WTC11 (cell line): ENCODE data around the gene PRR5L. TPM values are rescaled to one million over a fixed set of nuclear protein-coding genes. Genes with fewer than 3 reads are reported as not detected.

ENCODE experiments used
- ATAC-seq: fragments of 200-7000 bp; cut with Tn5 transposase; 2 replicates; pipeline ENCODE4 v1.10.0; 2021; ENCODE audit warnings: mild to moderate bottlenecking, moderate library complexity
- CTCF ChIA-PET: fragments of 300-600 bp; sonication (Branson Sonifier 250); formaldehyde crosslinking; loops from one replicate; lab custom pipeline; 2021; ENCODE audit warnings: antibody characterized with exemption; lab: Charles Lee
- POLR2A ChIA-PET: fragments of 350-600 bp; sonication (Branson Sonifier 250); formaldehyde crosslinking; loops from one replicate; lab custom pipeline; 2021; ENCODE audit warnings: antibody characterized with exemption; lab: Charles Lee
- DNase-seq: peaks from one replicate; pipeline ENCODE4 v3.0.0; 2021; ENCODE audit warnings: low spot score
- H3K27ac Mint-ChIP-seq: 2 replicates; pipeline ENCODE4 v1.8.0; 2021; ENCODE audit warnings: mixed read lengths
- H3K27me3 Mint-ChIP-seq: 2 replicates; pipeline ENCODE4 v1.8.0; 2021; ENCODE audit warnings: low read depth, mild to moderate bottlenecking, moderate library complexity, mixed read lengths
- H3K36me3 Mint-ChIP-seq: 2 replicates; pipeline ENCODE4 v1.8.0; 2021; ENCODE audit warnings: mixed read lengths
- H3K4me1 Mint-ChIP-seq: 2 replicates; pipeline ENCODE4 v1.8.0; 2022; ENCODE audit warnings: mixed read lengths
- H3K4me3 Mint-ChIP-seq: 2 replicates; pipeline ENCODE4 v1.8.0; 2021; ENCODE audit warnings: mild to moderate bottlenecking, moderate library complexity, mixed read lengths
- H3K9me3 Mint-ChIP-seq: 2 replicates; pipeline ENCODE4 v1.8.0; 2021; ENCODE audit warnings: mixed read lengths
- ATF3 ChIP-seq: sonication (generic); formaldehyde crosslinking; conservative IDR thresholded peaks from 2 replicates; pipeline ENCODE4 v1.8.1; 2022; ENCODE audit warnings: mild to moderate bottlenecking, missing genetic modification reagents
- CBFB ChIP-seq: sonication (generic); formaldehyde crosslinking; IDR thresholded peaks from 2 replicates; pipeline ENCODE4 v1.8.1; 2022; ENCODE audit warnings: mild to moderate bottlenecking, low read depth, missing genetic modification reagents
- CDX4 ChIP-seq: fragments of 250-450 bp; sonication (Bioruptor Pico); IDR thresholded peaks from 2 replicates; pipeline ENCODE4 v1.9.0; 2021; ENCODE audit warnings: moderate library complexity, mild to moderate bottlenecking, inconsistent platforms, borderline replicate concordance
- FOXJ3 ChIP-seq: sonication (generic); formaldehyde crosslinking; IDR thresholded peaks from 2 replicates; pipeline ENCODE4 v1.9.0; 2021; ENCODE audit warnings: missing genetic modification reagents, mild to moderate bottlenecking, borderline replicate concordance
- HMGA2 ChIP-seq: fragments of 250-450 bp; sonication (Bioruptor Pico); IDR thresholded peaks from 2 replicates; pipeline ENCODE4 v1.4.0; 2021; ENCODE audit warnings: mild to moderate bottlenecking, moderate library complexity
- KAT7 ChIP-seq: sonication (generic); formaldehyde crosslinking; IDR thresholded peaks from 2 replicates; pipeline ENCODE4 v1.8.1; 2023; ENCODE audit warnings: missing genetic modification reagents, mild to moderate bottlenecking, borderline replicate concordance
- NFE2L1 ChIP-seq: sonication (generic); formaldehyde crosslinking; IDR thresholded peaks from 2 replicates; pipeline ENCODE4 v1.8.1; 2023; ENCODE audit warnings: missing genetic modification reagents
- OVOL2 ChIP-seq: fragments of 250-450 bp; sonication (Bioruptor Pico); IDR thresholded peaks from 2 replicates; pipeline ENCODE4 v1.9.0; 2021; ENCODE audit warnings: mild to moderate bottlenecking, borderline replicate concordance
- SMAD4 ChIP-seq: sonication (generic); formaldehyde crosslinking; IDR thresholded peaks from 2 replicates; pipeline ENCODE4 v1.8.0; 2022; ENCODE audit warnings: mild to moderate bottlenecking, missing genetic modification reagents
- TP53 ChIP-seq: sonication (generic); formaldehyde crosslinking; IDR thresholded peaks from 2 replicates; pipeline ENCODE4 v1.8.1; 2023; ENCODE audit warnings: mild to moderate bottlenecking, missing genetic modification reagents
- ZNF219 ChIP-seq: sonication (generic); formaldehyde crosslinking; IDR thresholded peaks from 2 replicates; pipeline ENCODE4 v1.8.0; 2023; ENCODE audit warnings: missing genetic modification reagents, mild to moderate bottlenecking, borderline replicate concordance
- ZNF263 ChIP-seq: sonication (generic); formaldehyde crosslinking; IDR thresholded peaks from 2 replicates; pipeline ENCODE4 v1.8.1; 2022; ENCODE audit warnings: low read depth, mild to moderate bottlenecking, moderate library complexity, missing genetic modification reagents
- ZNF396 ChIP-seq: fragments of 250-450 bp; sonication (Bioruptor Pico); IDR thresholded peaks from 2 replicates; pipeline ENCODE4 v1.8.0; 2021; ENCODE audit warnings: mild to moderate bottlenecking, moderate library complexity, borderline replicate concordance
- ZNF512 ChIP-seq: sonication (generic); formaldehyde crosslinking; IDR thresholded peaks from 2 replicates; pipeline ENCODE4 v1.8.1; 2022; ENCODE audit warnings: missing genetic modification reagents, borderline replicate concordance
- ZSCAN18 ChIP-seq: fragments of 250-450 bp; sonication (Bioruptor Pico); IDR thresholded peaks from 2 replicates; pipeline ENCODE4 v2.1.2; 2022; ENCODE audit warnings: mild to moderate bottlenecking, moderate library complexity
- total RNA-seq: library from RNA; stranded (reverse); gene quantifications from 3 replicates; pipeline ENCODE4 v1.2.3, GENCODE V29; 2021
- TF ChIP-seq, protein P1 (sequence below): fragments of 250-450 bp; sonication (Bioruptor Pico); conservative IDR thresholded peaks from 2 replicates; pipeline ENCODE4 v1.9.0; 2021; ENCODE audit warnings: mild to moderate bottlenecking
- TF ChIP-seq, protein P2 (sequence below): sonication (generic); formaldehyde crosslinking; IDR thresholded peaks from 2 replicates; pipeline ENCODE4 v1.8.0; 2022; ENCODE audit warnings: mild to moderate bottlenecking, missing genetic modification reagents
- TF ChIP-seq, protein P3 (sequence below): sonication (generic); formaldehyde crosslinking; IDR thresholded peaks from 2 replicates; pipeline ENCODE4 v1.8.1; 2023; ENCODE audit warnings: mild to moderate bottlenecking, missing genetic modification reagents, moderate library complexity
- TF ChIP-seq, protein P4 (sequence below): fragments of 250-450 bp; sonication (Bioruptor Pico); IDR thresholded peaks from 2 replicates; pipeline ENCODE4 v1.9.0; 2021; ENCODE audit warnings: mild to moderate bottlenecking, borderline replicate concordance

PRR5L gene
- total RNA-seq, 1 experiment from 2014 or later: 3.9 TPM

GRCh38 chr11:36349351-36350136 is 53.5 kb downstream of the PRR5L start:
- CTCF ChIA-PET: interaction anchor here (0.6 to 1.3 kb wide), 3 partner anchors 9 to 143 kb away, joined by 3 to 5 read pairs (median 3); no protein-coding TSS in a partner anchor
- Mint-ChIP-seq H3K27me3 (peaks cover 21% of the 10 kb centered on the region), H3K9me3 (no peaks in the 10 kb centered on the region), H3K36me3 (no peaks in the 10 kb centered on the region), H3K4me1 (peaks cover 7% of the 10 kb centered on the region), H3K4me3 (no peak overlapping the region), H3K27ac (no peak overlapping the region)
- no peak for ATAC-seq
- DNase-seq: no peak
- POLR2A ChIA-PET: no interaction called here
- TF ChIP-seq KAT7 (CRISPR knock-in tag) (no peak), ATF3 (no peak), CBFB (no peak), ZNF219 (CRISPR knock-in tag) (no peak), FOXJ3 (no peak), TP53 (CRISPR knock-in tag) (no peak), ZNF396 (no peak), NFE2L1 (CRISPR knock-in tag) (no peak), HMGA2 (CRISPR knock-in tag) (no peak), SMAD4 (CRISPR knock-in tag) (no peak), OVOL2 (no peak), ZNF512 (CRISPR knock-in tag) (no peak), ZSCAN18 (CRISPR knock-in tag) (no peak), ZNF263 (CRISPR knock-in tag) (no peak), CDX4 (CRISPR knock-in tag) (no peak)
- TF ChIP-seq, protein P1, sequence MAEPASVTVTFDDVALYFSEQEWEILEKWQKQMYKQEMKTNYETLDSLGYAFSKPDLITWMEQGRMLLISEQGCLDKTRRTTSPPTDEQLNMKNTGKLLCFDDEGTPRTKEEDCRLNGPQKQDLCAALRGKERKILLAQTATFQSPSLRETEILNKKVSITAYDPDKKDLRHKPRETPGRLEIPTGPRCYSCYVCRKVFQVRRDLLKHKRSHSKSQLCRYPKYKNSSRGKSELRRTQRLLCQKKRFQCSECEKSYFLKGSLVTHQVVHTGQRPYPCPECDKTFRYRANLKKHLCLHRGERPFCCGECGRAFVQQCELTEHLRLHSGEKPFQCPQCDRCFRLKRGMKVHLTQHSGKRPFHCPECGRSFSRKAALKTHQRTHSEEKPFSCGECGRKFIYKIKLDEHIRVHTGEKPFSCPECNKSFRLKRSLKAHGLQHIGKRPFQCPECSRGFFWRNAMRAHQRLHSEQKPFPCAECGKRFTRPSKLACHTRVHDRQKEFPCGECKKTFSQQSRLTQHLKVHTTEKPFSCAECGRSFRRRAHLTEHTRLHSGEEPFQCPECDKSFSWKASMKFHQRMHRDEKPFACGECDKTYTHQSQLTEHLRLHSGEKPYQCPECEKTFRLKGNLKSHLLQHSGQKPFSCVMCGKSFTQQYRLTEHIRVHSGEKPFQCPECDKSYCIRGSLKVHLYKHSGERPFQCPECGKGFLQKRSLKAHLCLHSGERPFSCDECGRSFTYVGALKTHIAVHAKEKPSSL (CRISPR knock-in tag): no peak
- TF ChIP-seq, protein P2, sequence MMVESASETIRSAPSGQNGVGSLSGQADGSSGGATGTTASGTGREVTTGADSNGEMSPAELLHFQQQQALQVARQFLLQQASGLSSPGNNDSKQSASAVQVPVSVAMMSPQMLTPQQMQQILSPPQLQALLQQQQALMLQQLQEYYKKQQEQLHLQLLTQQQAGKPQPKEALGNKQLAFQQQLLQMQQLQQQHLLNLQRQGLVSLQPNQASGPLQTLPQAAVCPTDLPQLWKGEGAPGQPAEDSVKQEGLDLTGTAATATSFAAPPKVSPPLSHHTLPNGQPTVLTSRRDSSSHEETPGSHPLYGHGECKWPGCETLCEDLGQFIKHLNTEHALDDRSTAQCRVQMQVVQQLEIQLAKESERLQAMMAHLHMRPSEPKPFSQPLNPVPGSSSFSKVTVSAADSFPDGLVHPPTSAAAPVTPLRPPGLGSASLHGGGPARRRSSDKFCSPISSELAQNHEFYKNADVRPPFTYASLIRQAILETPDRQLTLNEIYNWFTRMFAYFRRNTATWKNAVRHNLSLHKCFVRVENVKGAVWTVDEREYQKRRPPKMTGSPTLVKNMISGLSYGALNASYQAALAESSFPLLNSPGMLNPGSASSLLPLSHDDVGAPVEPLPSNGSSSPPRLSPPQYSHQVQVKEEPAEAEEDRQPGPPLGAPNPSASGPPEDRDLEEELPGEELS (CRISPR knock-in tag): no peak
- TF ChIP-seq, protein P3, sequence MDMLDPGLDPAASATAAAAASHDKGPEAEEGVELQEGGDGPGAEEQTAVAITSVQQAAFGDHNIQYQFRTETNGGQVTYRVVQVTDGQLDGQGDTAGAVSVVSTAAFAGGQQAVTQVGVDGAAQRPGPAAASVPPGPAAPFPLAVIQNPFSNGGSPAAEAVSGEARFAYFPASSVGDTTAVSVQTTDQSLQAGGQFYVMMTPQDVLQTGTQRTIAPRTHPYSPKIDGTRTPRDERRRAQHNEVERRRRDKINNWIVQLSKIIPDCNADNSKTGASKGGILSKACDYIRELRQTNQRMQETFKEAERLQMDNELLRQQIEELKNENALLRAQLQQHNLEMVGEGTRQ (CRISPR knock-in tag): no peak
- TF ChIP-seq, protein P4, sequence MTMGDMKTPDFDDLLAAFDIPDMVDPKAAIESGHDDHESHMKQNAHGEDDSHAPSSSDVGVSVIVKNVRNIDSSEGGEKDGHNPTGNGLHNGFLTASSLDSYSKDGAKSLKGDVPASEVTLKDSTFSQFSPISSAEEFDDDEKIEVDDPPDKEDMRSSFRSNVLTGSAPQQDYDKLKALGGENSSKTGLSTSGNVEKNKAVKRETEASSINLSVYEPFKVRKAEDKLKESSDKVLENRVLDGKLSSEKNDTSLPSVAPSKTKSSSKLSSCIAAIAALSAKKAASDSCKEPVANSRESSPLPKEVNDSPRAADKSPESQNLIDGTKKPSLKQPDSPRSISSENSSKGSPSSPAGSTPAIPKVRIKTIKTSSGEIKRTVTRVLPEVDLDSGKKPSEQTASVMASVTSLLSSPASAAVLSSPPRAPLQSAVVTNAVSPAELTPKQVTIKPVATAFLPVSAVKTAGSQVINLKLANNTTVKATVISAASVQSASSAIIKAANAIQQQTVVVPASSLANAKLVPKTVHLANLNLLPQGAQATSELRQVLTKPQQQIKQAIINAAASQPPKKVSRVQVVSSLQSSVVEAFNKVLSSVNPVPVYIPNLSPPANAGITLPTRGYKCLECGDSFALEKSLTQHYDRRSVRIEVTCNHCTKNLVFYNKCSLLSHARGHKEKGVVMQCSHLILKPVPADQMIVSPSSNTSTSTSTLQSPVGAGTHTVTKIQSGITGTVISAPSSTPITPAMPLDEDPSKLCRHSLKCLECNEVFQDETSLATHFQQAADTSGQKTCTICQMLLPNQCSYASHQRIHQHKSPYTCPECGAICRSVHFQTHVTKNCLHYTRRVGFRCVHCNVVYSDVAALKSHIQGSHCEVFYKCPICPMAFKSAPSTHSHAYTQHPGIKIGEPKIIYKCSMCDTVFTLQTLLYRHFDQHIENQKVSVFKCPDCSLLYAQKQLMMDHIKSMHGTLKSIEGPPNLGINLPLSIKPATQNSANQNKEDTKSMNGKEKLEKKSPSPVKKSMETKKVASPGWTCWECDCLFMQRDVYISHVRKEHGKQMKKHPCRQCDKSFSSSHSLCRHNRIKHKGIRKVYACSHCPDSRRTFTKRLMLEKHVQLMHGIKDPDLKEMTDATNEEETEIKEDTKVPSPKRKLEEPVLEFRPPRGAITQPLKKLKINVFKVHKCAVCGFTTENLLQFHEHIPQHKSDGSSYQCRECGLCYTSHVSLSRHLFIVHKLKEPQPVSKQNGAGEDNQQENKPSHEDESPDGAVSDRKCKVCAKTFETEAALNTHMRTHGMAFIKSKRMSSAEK (CRISPR knock-in tag): no peak
